ENCODE data around the gene EIF1B. TPM values are rescaled to one million over a fixed set of nuclear protein-coding genes. Genes with fewer than 3 reads are reported as not detected.

EIF1B gene
- 10.4 and 14.3 TPM in 2 replicates for total RNA-seq

- H3K4me3 ChIP-seq (ENCODE audit: low read depth, low read length), result peak within 1 kb of the TSS; percentile 92
- peak; percentile 88 for TF ChIP-seq CTCF (conservative IDR thresholded peaks at IDR 0.05; ENCODE audit: low read depth, low read length)
- peak; percentile 73 for DNase-seq (ENCODE audit: low read depth)
Observed at GRCh38 chr3:40309418-40309924, at the start of gene EIF1B. Gene EIF1B, plus strand, starts transcription at chr3:40309707. Its CDS starts 235 bp downstream, at chr3:40309942.

GRCh38 chr3:40262331-40262730 lies 47.2 kb upstream of the EIF1B start:
- H3K4me3 ChIP-seq (ENCODE audit: low read depth, low read length), result no peak overlapping the region
- no peak for TF ChIP-seq CTCF (conservative IDR thresholded peaks at IDR 0.05; ENCODE audit: low read depth, low read length)
- no peak for DNase-seq (ENCODE audit: low read depth)

GRCh38 chr3:40264451-40264850 lies 45.1 kb upstream of the EIF1B start:
- H3K4me3 ChIP-seq (ENCODE audit: low read depth, low read length), result no peak overlapping the region
- TF ChIP-seq CTCF (conservative IDR thresholded peaks at IDR 0.05; ENCODE audit: low read depth, low read length), result no peak
- DNase-seq (ENCODE audit: low read depth), result no peak

- no peak for TF ChIP-seq CTCF (conservative IDR thresholded peaks at IDR 0.05; ENCODE audit: low read depth, low read length)
- DNase-seq (ENCODE audit: low read depth), result peak; percentile 19
- H3K4me3 ChIP-seq (ENCODE audit: low read depth, low read length), result no peak overlapping the region
Observed at GRCh38 chr3:40265181-40265580, 44.3 kb upstream of the EIF1B start.

GRCh38 chr3:40267937-40268724 lies 41.4 kb upstream of the EIF1B start:
- no peak for TF ChIP-seq CTCF (conservative IDR thresholded peaks at IDR 0.05; ENCODE audit: low read depth, low read length)
- DNase-seq (ENCODE audit: low read depth), result peak; percentile 32
- no peak overlapping the region for H3K4me3 ChIP-seq (ENCODE audit: low read depth, low read length)

- no peak for DNase-seq (ENCODE audit: low read depth)
- TF ChIP-seq CTCF (conservative IDR thresholded peaks at IDR 0.05; ENCODE audit: low read depth, low read length), result no peak
Observed at GRCh38 chr3:40268802-40269524, 40.5 kb upstream of the EIF1B start.

More at GRCh38 chr3:40268802-40269524, 40.5 kb upstream of the EIF1B start:
- H3K4me3 ChIP-seq (ENCODE audit: low read depth, low read length), result no peak overlapping the region
